HepG2 (cell line): ENCODE results near the gene MTFR1L. TPM values are rescaled to one million over a fixed set of nuclear protein-coding genes. Genes with fewer than 3 reads are reported as not detected.

Experiments
- ATAC-seq: fragments of 200-7000 bp; cut with Tn5 transposase; 3 replicates; pipeline ENCODE4 v1.9.1; 2020; ENCODE audit warnings: mild to moderate bottlenecking, moderate library complexity
- BruUV-seq: library from RNA; stranded (reverse); fragments of 400-500 nt; replicated peaks from 2 replicates; lab custom pipeline; 2021; lab: Mats Ljungman, UMichigan
- CTCF ChIA-PET: fragments of 300-600 bp; formaldehyde crosslinking; extraction: SDS; loops from one replicate; lab custom pipeline; 2021; ENCODE audit warnings: low total read pairs, inconsistent platforms, low intra/inter-chr PET ratio; lab: Yijun Ruan, JAX
- POLR2A ChIA-PET: fragments of 350-600 bp; sonication (Branson Sonifier 250); formaldehyde crosslinking; loops from one replicate; lab custom pipeline; 2020; ENCODE audit warnings: antibody characterized with exemption, inconsistent platforms; lab: Yijun Ruan, JAX
- DNase-seq: peaks from one replicate; pipeline ENCODE4 v3.0.0-alpha.2; 2015; ENCODE audit warnings: low spot score
- FAIRE-seq: peaks from 3 replicates; lab custom pipeline; 2011; peaks lifted over from hg19 to GRCh38; lab: Jason Lieb, UNC
- H2AFZ ChIP-seq: one replicate; pipeline ENCODE4 v1.6.1; 2011; ENCODE audit warnings: low read length, inconsistent platforms
- H3K27ac ChIP-seq: fragments of 300-600 bp; 3 replicates; pipeline ENCODE4 v1.8.0; 2011; ENCODE audit warnings: mixed run types, mild to moderate bottlenecking, mixed read lengths, low read length, inconsistent platforms; ENCODE audit not compliant: insufficient read depth; ENCODE audit errors: extremely low read length
- H3K27me3 ChIP-seq, 2 experiments: fragments of 200-600 bp in 1 of 2; 2 replicates in 1 of 2; 3 replicates in 1 of 2; pipeline versions ENCODE4 v1.6.0 to v1.8.0; 2011; ENCODE audit warnings: low read length in 2 of 2, mild to moderate bottlenecking in 2 of 2, moderate library complexity in 2 of 2, inconsistent platforms in 1 of 2; ENCODE audit not compliant: insufficient read depth in 2 of 2, control insufficient read depth in 1 of 2
- H3K36me3 ChIP-seq, 2 experiments: fragments of 200-600 bp in 1 of 2; replicated peaks in 1 of 2; 2 replicates in 1 of 2; 3 replicates in 1 of 2; pipeline versions ENCODE4 v1.5.1 to v1.8.0; 2011; ENCODE audit warnings: low read length in 2 of 2, inconsistent platforms in 1 of 2; ENCODE audit not compliant: insufficient read depth in 2 of 2, control insufficient read depth in 1 of 2
- H3K4me1 ChIP-seq: 2 replicates; pipeline ENCODE4 v1.5.1; 2012; ENCODE audit warnings: low read length, inconsistent platforms; ENCODE audit not compliant: insufficient read depth
- H3K4me2 ChIP-seq: 2 replicates; pipeline ENCODE4 v1.6.0; 2011; ENCODE audit warnings: low read depth, low read length, inconsistent platforms
- H3K4me3 ChIP-seq, 3 experiments: fragments of 200-600 bp in 1 of 3; sonication (generic), shearing (Covaris generic) in 1 of 3; replicated peaks in 1 of 3; 2 replicates each; pipeline ENCODE4 v1.5.1; 2011 to 2016; ENCODE audit warnings: low read length in 3 of 3, inconsistent platforms in 2 of 3, low read depth in 2 of 3, mild to moderate bottlenecking in 2 of 3, control low read depth in 1 of 3, mixed read lengths in 1 of 3; ENCODE audit not compliant: insufficient read depth in 1 of 3
- H3K79me2 ChIP-seq: one replicate; pipeline ENCODE4 v1.6.1; 2011; ENCODE audit warnings: low read length, inconsistent platforms; ENCODE audit not compliant: insufficient read depth
- H3K9ac ChIP-seq: 2 replicates; pipeline ENCODE4 v1.6.0; 2011; ENCODE audit warnings: mild to moderate bottlenecking, low read depth, low read length, inconsistent platforms; ENCODE audit not compliant: insufficient read depth
- H3K9me3 ChIP-seq: 2 replicates; pipeline ENCODE4 v1.5.1; 2012; ENCODE audit warnings: mild to moderate bottlenecking, low read length
- H4K20me1 ChIP-seq: 2 replicates; pipeline ENCODE4 v1.6.0; 2011; ENCODE audit warnings: inconsistent platforms, mild to moderate bottlenecking, low read length, moderate library complexity; ENCODE audit not compliant: insufficient read depth
- CENPBD1 ChIP-seq: sonication (generic); formaldehyde crosslinking; IDR thresholded peaks from 2 replicates; pipeline ENCODE4 v1.8.0; 2022; ENCODE audit warnings: missing genetic modification reagents, low read depth, mild to moderate bottlenecking, borderline replicate concordance
- FOXP1 ChIP-seq, 2 experiments: fragments of 450-650 bp in 1 of 2; IDR thresholded peaks; 2 replicates each; pipeline ENCODE4 v1.6.1; 2017 to 2018; ENCODE audit warnings: antibody characterized with exemption in 1 of 2
- HINFP ChIP-seq: sonication (generic); formaldehyde crosslinking; IDR thresholded peaks from 2 replicates; pipeline ENCODE4 v1.4.0; 2020; ENCODE audit warnings: low read depth, mild to moderate bottlenecking, missing genetic modification reagents
- HIVEP1 ChIP-seq: sonication (generic); formaldehyde crosslinking; IDR thresholded peaks from 2 replicates; pipeline ENCODE4 v1.4.0; 2020; ENCODE audit warnings: mild to moderate bottlenecking, missing genetic modification reagents
- KDM5B ChIP-seq: sonication (generic); formaldehyde crosslinking; IDR thresholded peaks from 2 replicates; pipeline ENCODE4 v1.4.0; 2020; ENCODE audit warnings: missing genetic modification reagents, mild to moderate bottlenecking, borderline replicate concordance
- PITX1 ChIP-seq: sonication (generic); formaldehyde crosslinking; IDR thresholded peaks from 2 replicates; pipeline ENCODE4 v1.5.1; 2020; ENCODE audit warnings: mild to moderate bottlenecking, missing genetic modification reagents
- POLR2AphosphoS5 ChIP-seq: IDR thresholded peaks from 2 replicates; pipeline ENCODE4 v1.6.1; 2012; ENCODE audit warnings: low read depth, low read length
- PRPF4 ChIP-seq: fragments of 200-400 bp; formaldehyde crosslinking; IDR thresholded peaks from 2 replicates; pipeline ENCODE4 v1.6.1; 2016; ENCODE audit warnings: low read length, low read depth; ENCODE audit not compliant: poor library complexity, severe bottlenecking
- ZHX1 ChIP-seq: sonication (generic); formaldehyde crosslinking; IDR thresholded peaks from 2 replicates; pipeline ENCODE4 v1.8.1; 2022; ENCODE audit warnings: low read depth, mild to moderate bottlenecking, missing genetic modification reagents
- ZNF205 ChIP-seq: IDR thresholded peaks from 2 replicates; pipeline ENCODE4 v1.6.1; 2018; ENCODE audit warnings: missing biosample characterization, missing genetic modification reagents
- ZNF367 ChIP-seq: sonication (generic); formaldehyde crosslinking; IDR thresholded peaks from 2 replicates; pipeline ENCODE4 v1.4.0; 2020; ENCODE audit warnings: missing genetic modification reagents, borderline replicate concordance
- whole genome bisulfite sequencing: methylation state at CpG from one replicate; pipeline ENCODE4 v1.1.6; 2017; ENCODE audit warnings: low lambda C conversion rate; 5-methylcytosine and 5-hydroxymethylcytosine counted together
- in situ Hi-C: cut with HindIII; loops from 2 replicates; pipeline ENCODE4 v1.10.0; 2017; ENCODE audit warnings: low pct_unique_long_range_greater_than_20kb; ENCODE audit not compliant: extremely low pct_ligation_motif_present
- intact Hi-C: fragments of 100-400 bp; cut with micrococcal nuclease; formaldehyde crosslinking; loops from one replicate; pipeline ENCODE4 v1.10.0; 2022; ENCODE audit not compliant: unreplicated experiment
- polyA plus RNA-seq, 8 experiments: library from polyadenylated mRNA; depleted of rRNA in 3 of 8; stranded (reverse) in 7 of 8; unstranded in 1 of 8; fragments of >200 nt; fragmentation: Illumina TruSeq in 4 of 8; extraction: Trizol in 4 of 8; gene quantifications; 2 replicates each; pipeline versions ENCODE4 v1.2.1 to v1.2.3, GENCODE V29; 2011 to 2016; ENCODE audit warnings: low read depth in 4 of 8, missing spikeins in 1 of 8, mixed read lengths in 1 of 8; ENCODE audit not compliant: insufficient read depth in 1 of 8
- total RNA-seq, 5 experiments: library from RNA; depleted of rRNA; stranded (reverse); fragments of >200 nt; fragmentation: Illumina TruSeq; extraction: Trizol; gene quantifications; 2 replicates each; pipeline ENCODE4 v1.2.3, GENCODE V29; 2016; ENCODE audit warnings: low read depth in 1 of 5

MTFR1L gene
- total and polyA plus RNA-seq, 2 of the 13 experiments (the other 11 are each of a cell fraction or from before 2014, with no cell fraction given), result 38.0 to 55.7 TPM

GRCh38 chr1:25808481-25809244 is 11.1 kb upstream of the MTFR1L start:
- FAIRE-seq, result no peak
- in situ Hi-C loops, result loop anchor here (25.0 kb wide), 1 partner anchor 196 kb away; the partner anchor contains the start of gene MAN1C1

More at GRCh38 chr1:25808481-25809244, 11.1 kb upstream of the MTFR1L start:
- no peaks in the 10 kb centered on the region for H3K9me3 ChIP-seq
- no peaks in the 10 kb centered on the region for H3K79me2 ChIP-seq
- ChIA-PET POLR2A (interaction anchor here (2.5 kb wide), 1 partner anchor 11 kb away, joined by 10 read pairs; the partner anchor contains the start of gene MTFR1L), CTCF (no interaction called here)
- no peaks in the 10 kb centered on the region for H3K4me1 ChIP-seq
- no peak for ATAC-seq
- no peaks in the 10 kb centered on the region for H3K27me3 ChIP-seq
- no peak overlapping the region for H3K9ac ChIP-seq
- no peak overlapping the region for H2AFZ ChIP-seq
- H3K36me3 ChIP-seq, result no peaks in the 10 kb centered on the region
- no peaks in the 10 kb centered on the region for H4K20me1 ChIP-seq
- no peak overlapping the region for H3K4me3 ChIP-seq
- no peak for DNase-seq
- BruUV-seq, result no TSS peak
- no peak overlapping the region for H3K27ac ChIP-seq
- H3K4me2 ChIP-seq, result no peak overlapping the region
- WGBS, result 98% methylated on average over 27 of the region's 34 CpGs
- intact Hi-C loops, result no loop called here
- TF ChIP-seq PITX1 (CRISPR knock-in tag), result no peak
- no peak for TF ChIP-seq HIVEP1
- no peak for TF ChIP-seq FOXP1 (IDR thresholded peaks at IDR 0.05)
- no peak for TF ChIP-seq FOXP1 (CRISPR knock-in tag; IDR thresholded peaks at IDR 0.05)
- no peak for TF ChIP-seq KDM5B (CRISPR knock-in tag)
- no peak for TF ChIP-seq ZNF205 (CRISPR knock-in tag)
- no peak for TF ChIP-seq HINFP (CRISPR knock-in tag)
- TF ChIP-seq PRPF4, result no peak
- no peak for TF ChIP-seq CENPBD1 (CRISPR knock-in tag)
- TF ChIP-seq ZHX1 (CRISPR knock-in tag), result no peak
- TF ChIP-seq POLR2AphosphoS5, result no peak
- TF ChIP-seq ZNF367 (CRISPR knock-in tag), result no peak
